ENCODE data around the gene ZNF787. TPM values are rescaled to one million over a fixed set of nuclear protein-coding genes. Genes with fewer than 3 reads are reported as not detected.
"Not testable (repeated sequence)": the region's sequence is repeated elsewhere in the genome, so short reads cannot be mapped to it uniquely, and the experiment has no call there.

ZNF787 gene
- total RNA-seq, 1 donor from 2014 or later = 35.1 TPM

- no peak for DNase-seq (ENCODE audit: low spot score)
These were observed 14.7 kb downstream of the ZNF787 start for GRCh38 chr19:56106397-56106849.

GRCh38 chr19:56105831-56106396, 15.2 kb downstream of the ZNF787 start:
- not testable (repeated sequence) for DNase-seq (ENCODE audit: low spot score)

GRCh38 chr19:56105090-56105701, 15.9 kb downstream of the ZNF787 start:
- DNase-seq (ENCODE audit: low spot score) = no peak

GRCh38 chr19:56104423-56104822, 16.7 kb downstream of the ZNF787 start:
- no peak for DNase-seq (ENCODE audit: low spot score)

GRCh38 chr19:56103027-56103614, 18.0 kb downstream of the ZNF787 start:
- DNase-seq (ENCODE audit: low spot score) = no peak

- no peak for DNase-seq (ENCODE audit: low spot score)
These were observed 19.2 kb downstream of the ZNF787 start for GRCh38 chr19:56101746-56102535.

GRCh38 chr19:56101095-56101494, 20.0 kb downstream of the ZNF787 start:
- no peak for DNase-seq (ENCODE audit: low spot score)

- no peak for DNase-seq (ENCODE audit: low spot score)
These were observed 21.2 kb downstream of the ZNF787 start for GRCh38 chr19:56099638-56100539.

- no peak for DNase-seq (ENCODE audit: low spot score)
These were observed 22.1 kb downstream of the ZNF787 start for GRCh38 chr19:56098731-56099568.

- not testable (repeated sequence) for DNase-seq (ENCODE audit: low spot score)
These were observed 22.9 kb downstream of the ZNF787 start for GRCh38 chr19:56098237-56098636.

GRCh38 chr19:56097776-56098175, 23.3 kb downstream of the ZNF787 start:
- no peak for DNase-seq (ENCODE audit: low spot score)

GRCh38 chr19:56097306-56097705, 23.8 kb downstream of the ZNF787 start:
- no peak for DNase-seq (ENCODE audit: low spot score)

- DNase-seq (ENCODE audit: low spot score) = no peak
These were observed 24.4 kb downstream of the ZNF787 start for GRCh38 chr19:56096665-56097064.

- no peak for DNase-seq (ENCODE audit: low spot score)
These were observed 26.6 kb downstream of the ZNF787 start for GRCh38 chr19:56094449-56094848.

GRCh38 chr19:56092685-56093631, 28.1 kb downstream of the ZNF787 start:
- DNase-seq (ENCODE audit: low spot score) = no peak

GRCh38 chr19:56091751-56092546, 29.1 kb downstream of the ZNF787 start:
- no peak for DNase-seq (ENCODE audit: low spot score)

GRCh38 chr19:56091066-56091490, 30.0 kb downstream of the ZNF787 start:
- DNase-seq (ENCODE audit: low spot score) = no peak

- no peak for DNase-seq (ENCODE audit: low spot score)
These were observed 31.8 kb downstream of the ZNF787 start for GRCh38 chr19:56089344-56089743.

All from mesenteric fat pad (tissue), 1 donor.